Esophagus muscularis mucosa (tissue), 4 donors: ENCODE data around the gene DOCK3.

ENCODE experiments used
- CTCF ChIP-seq, 3 experiments: fragments of 200-600 bp in 2 of 3; fragments of 450-650 bp in 1 of 3; sonication (generic) in 2 of 3; IDR thresholded peaks; one replicate each; pipeline ENCODE4 v1.5.1; 2017 to 2019; ENCODE audit warnings: antibody characterized with exemption in 3 of 3, mild to moderate bottlenecking in 2 of 3, moderate library complexity in 1 of 3
- EP300 ChIP-seq: sonication (generic); formaldehyde crosslinking; IDR thresholded peaks from one replicate; pipeline ENCODE4 v1.6.1; 2017; ENCODE audit warnings: antibody characterized with exemption
- POLR2A ChIP-seq: fragments of 450-650 bp; IDR thresholded peaks from one replicate; pipeline ENCODE4 v1.6.1; 2017; ENCODE audit warnings: antibody characterized with exemption, moderate library complexity, mild to moderate bottlenecking, low read depth

- TF ChIP-seq POLR2A, result no peak
- TF ChIP-seq EP300, result no peak
- TF ChIP-seq CTCF (IDR thresholded peaks at IDR 0.05), result no peak
These were observed 733.3 kb downstream of the DOCK3 start for GRCh38 chr3:51408021-51408420.
